ENCODE results near the gene AIG1. TPM values are rescaled to one million over a fixed set of nuclear protein-coding genes. Genes with fewer than 3 reads are reported as not detected.

AIG1 gene
- total RNA-seq, 1 donor from 2014 or later: 15.7 TPM

GRCh38 chr6:143362192-143362558, 301.5 kb downstream of the AIG1 start:
- no peak for DNase-seq (ENCODE audit: low read depth in 2 of 2)

- no peak for DNase-seq (ENCODE audit: low read depth in 2 of 2)
Observed at GRCh38 chr6:143363299-143363698, 302.6 kb downstream of the AIG1 start.

GRCh38 chr6:143368426-143368825, 307.7 kb downstream of the AIG1 start:
- DNase-seq (ENCODE audit: low read depth in 2 of 2): no peak

- no peak for DNase-seq (ENCODE audit: low read depth in 2 of 2)
Observed at GRCh38 chr6:143369971-143370370, 309.3 kb downstream of the AIG1 start.

- no peak for DNase-seq (ENCODE audit: low read depth in 2 of 2)
Observed at GRCh38 chr6:143370812-143371370, 310.2 kb downstream of the AIG1 start.

GRCh38 chr6:143372199-143372882, 311.7 kb downstream of the AIG1 start:
- no peak for DNase-seq (ENCODE audit: low read depth in 2 of 2)

GRCh38 chr6:143374014-143374413, 313.3 kb downstream of the AIG1 start:
- no peak for DNase-seq (ENCODE audit: low read depth in 2 of 2)

GRCh38 chr6:143375022-143375585, 314.4 kb downstream of the AIG1 start:
- DNase-seq (ENCODE audit: low read depth in 2 of 2): no peak

GRCh38 chr6:143376375-143376774, 315.7 kb downstream of the AIG1 start:
- DNase-seq (ENCODE audit: low read depth in 2 of 2): no peak

- DNase-seq (ENCODE audit: low read depth in 2 of 2): no peak
Observed at GRCh38 chr6:143376861-143377260, 316.2 kb downstream of the AIG1 start.

GRCh38 chr6:143385636-143386035, 324.9 kb downstream of the AIG1 start:
- no peak for DNase-seq (ENCODE audit: low read depth in 2 of 2)

GRCh38 chr6:143390278-143390677, 329.6 kb downstream of the AIG1 start:
- DNase-seq (ENCODE audit: low read depth in 2 of 2): no peak

Other genes with a start within 250 kb of the AIG1 start
- 5.9 and 14.3 TPM in 2 replicates for gene HIVEP2, start 115.7 kb upstream of the AIG1 start, total RNA-seq